GM15510 (cell line): ENCODE measurements around the gene THSD4.

Experiments
- POLR2A ChIP-seq: IDR thresholded peaks from 3 replicates; pipeline ENCODE4 v1.6.1; 2011; ENCODE audit warnings: borderline replicate concordance; ENCODE audit not compliant: insufficient read length; ENCODE audit errors: extremely low read depth

Gene THSD4

DNA sequence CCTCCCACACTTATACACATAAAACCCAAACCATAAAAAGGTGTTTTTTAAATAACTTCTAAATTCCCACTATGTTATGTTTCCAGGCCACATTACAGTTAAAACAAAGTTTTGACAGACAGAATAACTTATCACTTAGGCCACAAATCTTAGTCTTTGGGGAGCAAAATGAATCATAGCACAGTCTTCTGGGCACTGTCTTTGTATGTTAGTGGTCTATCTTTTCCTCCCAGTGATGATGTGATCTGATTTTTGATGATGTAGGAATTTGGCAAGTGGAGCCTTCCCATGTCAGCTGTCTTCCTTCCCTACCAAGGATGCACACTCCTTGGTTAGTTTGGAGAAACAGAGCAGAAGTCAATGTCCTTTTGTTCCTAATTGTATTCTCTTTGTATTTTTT, 67.3 kb downstream of the THSD4 start:
- no peak for TF ChIP-seq POLR2A

DNA sequence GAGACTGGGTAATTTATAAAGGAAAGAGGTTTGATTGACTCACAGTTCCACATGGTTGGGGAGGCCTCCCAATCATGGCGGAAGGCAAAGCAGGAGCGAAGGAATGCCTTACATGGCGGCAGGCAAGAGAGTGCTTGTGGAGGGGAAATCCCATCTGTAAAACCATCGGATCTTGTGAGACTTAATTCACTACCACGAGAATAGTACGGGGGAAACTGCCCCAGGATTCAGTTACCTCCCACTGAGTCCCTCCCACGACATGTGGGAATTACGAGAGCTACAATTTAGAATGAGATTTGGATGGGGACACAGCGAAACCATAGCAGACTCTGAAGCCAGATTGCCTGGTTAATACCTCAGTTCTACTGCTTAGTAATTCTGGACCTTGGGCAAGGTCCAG, 67.8 kb downstream of the THSD4 start:
- no peak for TF ChIP-seq POLR2A

DNA sequence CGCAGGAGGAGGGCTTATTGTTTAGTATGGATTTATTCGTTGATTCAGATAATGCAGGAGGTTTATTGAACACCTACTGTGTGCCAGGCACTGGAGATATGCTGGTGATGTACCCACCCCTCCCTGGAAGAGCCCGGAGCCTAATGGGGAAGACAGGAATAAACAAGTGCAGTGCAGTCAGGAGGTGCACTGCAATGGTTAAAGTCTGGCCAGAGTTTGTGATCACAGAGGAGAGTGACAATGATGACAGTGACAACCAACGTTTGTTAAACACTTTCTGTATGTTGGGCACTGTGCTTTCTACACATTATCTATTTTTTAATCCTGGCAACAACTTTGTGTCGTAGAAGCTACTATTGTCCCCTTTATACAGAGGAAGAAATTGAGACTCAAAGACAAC, 70.4 kb downstream of the THSD4 start:
- no peak for TF ChIP-seq POLR2A

DNA sequence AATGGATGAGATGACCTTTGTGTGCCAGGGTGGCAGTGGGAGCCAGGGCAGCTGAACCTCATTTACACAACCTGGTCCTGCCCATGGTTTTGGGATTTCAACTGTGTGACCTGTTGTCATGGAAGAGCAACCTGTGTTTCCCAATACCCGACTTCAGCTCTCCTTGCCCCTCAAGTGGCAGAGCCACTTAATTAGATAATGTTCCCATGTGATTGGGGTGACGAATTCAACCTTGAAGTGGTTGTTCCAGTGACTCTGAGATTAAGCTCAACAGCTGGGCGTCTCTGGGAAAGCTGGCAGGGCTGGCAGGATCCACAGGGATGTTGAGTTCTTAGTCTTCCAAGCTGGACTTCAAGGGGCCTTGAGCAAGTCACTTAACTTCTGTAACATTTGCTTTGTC, 71.0 kb downstream of the THSD4 start:
- TF ChIP-seq POLR2A, result no peak

DNA sequence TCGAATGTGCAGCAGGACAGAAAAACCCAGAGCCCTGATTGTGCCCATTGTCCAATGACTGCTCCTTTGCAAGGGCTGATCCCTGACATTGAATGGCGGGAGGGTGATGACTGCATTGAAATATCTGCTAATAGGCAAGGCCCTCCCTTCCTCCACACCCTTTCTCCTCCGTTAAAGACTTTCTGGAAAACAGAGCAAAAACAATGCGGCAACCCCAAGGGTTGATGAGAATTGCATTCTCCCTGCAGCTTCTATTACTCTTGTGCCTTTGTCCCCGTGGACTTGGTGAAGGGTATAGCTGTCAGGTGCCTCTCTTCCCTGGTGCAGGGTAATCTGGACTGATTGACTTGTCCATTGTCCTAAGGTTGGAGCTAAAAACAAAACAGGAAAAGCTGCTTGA, 71.8 kb downstream of the THSD4 start:
- TF ChIP-seq POLR2A, result no peak

DNA sequence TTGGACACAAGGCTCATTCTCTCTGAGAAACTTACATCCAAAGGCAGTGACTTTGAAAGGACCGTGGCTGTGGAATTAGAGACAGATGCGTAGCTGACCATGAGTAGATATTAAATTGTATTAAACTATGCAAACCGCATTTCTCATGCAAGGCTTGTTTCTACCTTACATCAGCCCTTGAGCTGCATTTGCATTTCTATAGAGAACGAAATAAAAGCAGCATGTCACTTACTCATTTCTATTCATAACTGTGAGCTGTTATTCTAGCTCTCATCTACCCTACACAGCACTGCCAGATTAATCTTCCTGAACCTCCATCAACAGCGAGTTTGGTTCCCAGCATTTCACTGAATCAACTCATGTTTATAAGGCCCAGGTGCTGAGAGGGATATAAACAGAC, 72.3 kb downstream of the THSD4 start:
- no peak for TF ChIP-seq POLR2A

DNA sequence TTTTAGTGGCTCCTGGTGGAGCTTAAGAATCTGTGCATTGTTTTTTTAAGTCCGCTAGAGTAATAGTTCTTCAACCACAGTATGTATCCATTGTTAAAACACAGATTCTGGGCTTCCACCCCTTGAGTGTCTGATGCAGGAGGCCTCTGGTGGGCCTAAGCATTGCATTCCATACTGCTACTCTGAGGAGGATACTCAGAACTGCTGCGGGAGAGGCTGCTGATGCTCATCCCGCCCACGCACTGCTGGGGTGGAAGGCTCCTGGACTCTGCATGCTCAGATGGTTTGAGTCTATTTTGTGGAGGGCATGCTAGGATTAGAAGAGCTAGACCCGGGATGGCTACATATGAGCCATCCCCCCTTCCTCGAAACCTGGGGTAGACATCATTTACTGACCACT, 74.4 kb downstream of the THSD4 start:
- TF ChIP-seq POLR2A, result no peak

DNA sequence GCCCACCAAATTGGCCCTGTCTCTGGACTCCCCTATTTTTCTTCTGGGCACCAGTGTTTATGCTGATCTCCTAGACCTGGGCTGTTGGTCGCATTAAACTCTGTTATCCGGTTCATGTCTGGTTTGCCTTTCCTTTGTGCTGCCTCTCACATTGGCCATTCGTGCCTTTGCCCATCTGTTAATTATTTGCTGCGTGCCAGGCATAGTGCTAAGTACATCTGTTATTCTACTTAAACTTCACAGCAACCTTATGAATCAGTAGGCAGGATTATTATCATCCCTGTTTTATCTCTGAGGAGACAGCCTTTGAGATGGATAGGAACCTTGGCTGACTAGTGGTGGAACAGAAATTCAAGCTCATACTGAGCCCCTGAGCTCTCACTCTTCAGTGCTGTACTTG, 76.0 kb downstream of the THSD4 start:
- TF ChIP-seq POLR2A, result no peak

DNA sequence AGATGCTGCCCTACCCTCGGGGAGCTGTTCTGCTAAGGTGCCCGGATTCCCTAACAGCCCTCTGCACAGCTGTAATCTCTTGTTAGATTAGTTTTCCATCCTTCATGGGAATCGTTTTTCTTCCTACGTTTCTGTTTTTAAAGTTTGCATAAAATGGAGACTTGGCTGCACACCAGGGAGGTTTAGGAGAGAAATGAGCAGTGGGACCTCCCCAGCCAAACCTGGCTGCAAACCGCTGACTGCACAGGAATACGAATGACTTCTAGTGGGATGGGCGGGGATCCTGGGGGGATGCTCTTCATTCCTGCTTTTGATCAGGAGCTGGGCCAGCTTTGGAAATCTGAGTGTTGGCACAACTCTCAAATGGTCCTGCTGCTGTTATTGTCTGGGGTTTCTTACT, 77.5 kb downstream of the THSD4 start:
- no peak for TF ChIP-seq POLR2A

DNA sequence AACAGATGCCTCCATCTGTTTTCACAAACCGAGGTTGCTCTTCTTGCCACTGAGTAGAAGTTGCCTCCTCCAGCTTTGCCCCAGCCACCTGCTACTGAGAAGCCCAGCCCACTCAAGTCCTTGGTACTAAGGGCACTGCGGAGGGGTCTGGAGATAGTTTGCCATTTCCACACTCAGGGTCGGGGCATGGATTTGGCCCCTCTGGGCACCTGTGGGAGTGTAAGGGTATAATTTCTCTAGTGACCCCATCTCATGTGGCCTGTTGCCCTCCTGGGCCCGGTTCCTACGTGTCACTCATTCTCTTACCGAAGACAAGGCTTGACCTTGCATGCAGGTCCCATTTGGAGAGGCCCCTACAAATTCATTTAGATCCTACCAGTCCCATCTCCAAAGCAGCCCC, 79.0 kb downstream of the THSD4 start:
- TF ChIP-seq POLR2A, result no peak

DNA sequence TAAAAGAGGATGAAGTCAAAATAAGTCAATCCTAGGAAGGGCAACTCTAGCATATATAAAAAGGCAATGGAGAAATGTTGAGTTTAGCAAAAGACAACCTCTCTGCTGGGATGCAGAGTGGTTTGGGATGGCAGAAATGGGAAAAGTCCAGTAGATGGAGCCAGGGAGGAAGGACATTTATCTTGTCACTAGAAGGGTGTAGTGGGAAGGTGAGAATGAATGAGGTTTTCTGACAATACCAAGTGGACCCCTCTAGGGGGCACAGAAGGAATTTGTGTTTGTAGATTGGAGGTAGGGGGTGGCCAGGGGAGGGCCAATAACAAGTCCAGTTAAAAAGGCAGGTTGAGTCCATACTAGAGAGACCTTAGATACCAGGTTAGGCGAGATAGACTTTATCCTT, 80.0 kb downstream of the THSD4 start:
- no peak for TF ChIP-seq POLR2A

DNA sequence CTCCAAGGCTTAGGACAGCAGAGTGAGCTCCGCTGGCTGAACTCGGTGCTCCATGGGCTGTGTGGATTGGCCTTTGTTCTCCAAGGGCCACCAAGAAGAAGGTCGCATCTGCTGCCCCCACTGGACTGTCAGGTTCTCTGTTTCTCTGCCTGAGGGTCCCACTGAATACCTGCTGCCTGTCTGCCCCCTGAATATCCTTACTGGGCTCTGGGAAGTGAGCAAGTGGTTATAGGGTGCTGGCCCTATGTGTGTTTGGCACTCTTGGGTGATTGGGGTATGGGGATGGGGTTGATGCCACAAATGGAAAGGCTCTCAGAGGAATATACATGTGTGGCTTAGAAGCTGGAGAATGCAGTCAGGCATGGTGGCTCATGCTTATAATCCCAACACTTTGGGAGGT, 82.3 kb downstream of the THSD4 start:
- no peak for TF ChIP-seq POLR2A

DNA sequence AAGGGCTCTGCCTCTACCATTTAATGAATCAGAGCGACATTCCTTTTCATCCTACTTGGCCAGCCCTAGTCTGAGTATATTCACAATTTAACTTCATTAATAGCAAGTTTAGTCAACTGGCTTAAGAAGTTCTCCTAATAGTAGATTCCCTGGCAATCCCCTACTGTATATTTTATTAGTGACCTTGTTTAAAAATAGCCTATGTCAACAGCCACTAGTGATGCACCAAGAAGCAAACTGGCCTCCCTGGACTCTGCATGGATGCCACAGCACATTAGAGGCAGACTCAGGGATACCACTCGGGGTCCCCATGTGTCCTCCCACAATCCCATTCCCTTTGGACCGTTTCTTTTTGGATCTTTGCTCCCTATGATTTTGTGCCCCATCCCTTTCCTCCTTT, 83.6 kb downstream of the THSD4 start:
- TF ChIP-seq POLR2A, result no peak

DNA sequence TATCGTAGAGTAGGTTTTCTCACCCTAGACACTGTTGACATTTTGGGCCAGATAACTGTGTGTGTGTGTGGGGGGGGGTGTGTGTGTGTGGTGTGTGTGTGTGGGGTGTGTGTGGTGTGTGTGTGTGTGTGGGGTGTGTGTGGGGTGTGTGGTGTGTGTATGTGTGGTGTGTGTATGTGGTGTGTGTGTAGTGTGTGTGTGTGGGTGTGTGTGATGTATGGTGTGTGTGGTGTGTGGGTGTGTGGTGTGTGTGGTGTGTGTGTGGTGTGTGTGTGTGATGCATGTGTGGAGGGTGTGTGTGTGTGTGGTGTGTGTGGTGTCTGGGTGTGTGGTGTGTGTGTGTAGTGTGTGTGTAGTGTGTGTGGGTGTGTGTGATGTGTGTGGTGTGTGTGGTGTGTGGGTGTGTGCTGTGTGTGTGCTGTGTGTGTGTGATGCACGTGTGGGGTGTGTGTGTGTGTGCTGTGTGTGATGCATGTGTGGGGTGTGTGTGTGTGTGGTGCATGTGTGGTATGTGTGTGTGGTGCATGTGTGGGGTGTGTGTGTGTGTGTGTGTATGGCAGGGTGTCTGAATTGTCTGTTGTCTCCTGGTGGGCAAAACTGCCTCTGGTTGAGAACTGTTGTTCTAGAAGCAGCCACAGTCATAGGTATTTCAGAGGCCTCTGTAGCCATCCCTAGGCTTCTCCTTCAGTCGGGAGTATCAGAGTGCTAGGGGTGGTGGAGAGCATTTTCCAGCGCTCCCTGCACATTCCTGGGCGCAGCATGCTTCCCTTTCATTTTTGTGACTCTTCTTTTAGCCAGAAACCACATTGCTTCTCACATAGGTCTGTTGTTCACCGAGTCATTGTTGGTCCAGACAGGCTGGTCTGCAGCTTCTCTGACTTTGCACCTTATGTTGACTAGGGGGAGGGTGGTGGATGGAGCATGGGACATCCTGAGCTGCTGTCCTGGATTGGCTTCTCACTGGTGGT, 84.4 kb downstream of the THSD4 start:
- TF ChIP-seq POLR2A, result no peak

DNA sequence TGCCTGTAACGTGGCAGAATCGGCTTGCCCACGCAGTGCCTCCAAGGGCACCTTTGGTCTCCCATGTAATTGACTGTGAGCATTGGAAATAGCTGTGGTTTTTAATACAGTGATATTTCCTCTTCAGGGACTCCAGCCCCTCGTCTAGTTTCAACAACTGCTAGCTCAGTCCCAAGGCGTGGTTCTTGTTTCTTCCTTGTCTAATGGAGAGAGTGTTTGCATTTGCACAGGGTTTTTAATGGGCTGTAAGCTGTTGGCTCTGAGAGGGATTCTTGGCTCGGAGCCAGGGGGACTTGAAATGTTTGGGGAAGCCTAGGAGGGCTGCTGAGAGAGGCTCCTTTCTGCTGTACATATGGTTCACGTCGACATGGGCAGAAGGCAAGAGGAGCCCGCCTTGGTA, 86.2 kb downstream of the THSD4 start:
- no peak for TF ChIP-seq POLR2A

DNA sequence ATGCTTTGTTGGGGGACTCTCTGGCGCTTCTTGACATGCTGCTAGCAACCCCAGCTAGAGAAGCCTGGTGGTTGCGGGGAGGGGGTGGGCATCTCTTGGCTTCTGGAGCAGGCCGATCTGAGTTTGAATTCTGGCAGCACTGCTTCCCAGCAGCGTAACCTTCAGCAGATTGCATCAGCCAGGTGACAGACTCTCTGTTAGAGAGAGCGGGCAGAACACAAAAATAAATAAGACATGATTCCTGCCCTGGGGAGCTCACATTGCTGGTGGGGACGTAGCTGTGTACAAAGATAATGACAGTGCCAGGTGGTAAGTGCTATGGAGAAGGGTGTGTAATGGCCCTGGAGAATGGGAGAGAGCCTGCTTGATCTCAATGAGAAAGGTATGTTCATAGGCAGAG, 87.4 kb downstream of the THSD4 start:
- TF ChIP-seq POLR2A, result no peak
